Hepatocyte (in vitro differentiated cells): ENCODE results near the gene CNIH1. TPM values are rescaled to one million over a fixed set of nuclear protein-coding genes. Genes with fewer than 3 reads are reported as not detected.
A peak's percentile ranks its signal among the peaks of the same experiment; 100 is the strongest.

ENCODE experiments used
- DNase-seq: peaks from one replicate; pipeline ENCODE4 v3.0.0-alpha.2; 2016; ENCODE audit warnings: low spot score
- H2AFZ ChIP-seq: fragments of 200-600 bp; sonication (generic); 2 replicates; pipeline ENCODE4 v1.6.0; 2016; ENCODE audit warnings: antibody characterized with exemption, mild to moderate bottlenecking
- H3K27ac ChIP-seq: fragments of 200-600 bp; sonication (generic); 2 replicates; pipeline ENCODE4 v1.5.1; 2016; ENCODE audit warnings: mild to moderate bottlenecking
- H3K27me3 ChIP-seq: fragments of 200-600 bp; sonication (generic); 2 replicates; pipeline ENCODE4 v1.6.1; 2016
- H3K36me3 ChIP-seq: fragments of 200-600 bp; sonication (generic); replicated peaks from 2 replicates; pipeline ENCODE4 v1.5.1; 2016; ENCODE audit warnings: low read depth; ENCODE audit not compliant: insufficient read depth
- H3K4me1 ChIP-seq: fragments of 200-600 bp; sonication (generic); 2 replicates; pipeline ENCODE4 v1.5.1; 2016; ENCODE audit warnings: mild to moderate bottlenecking, moderate library complexity; ENCODE audit not compliant: insufficient read depth
- H3K4me2 ChIP-seq: fragments of 200-600 bp; sonication (generic); 2 replicates; pipeline ENCODE4 v1.6.0; 2016
- H3K4me3 ChIP-seq: fragments of 200-600 bp; sonication (generic); 2 replicates; pipeline ENCODE4 v1.5.1; 2016; ENCODE audit warnings: mild to moderate bottlenecking
- H3K79me2 ChIP-seq: fragments of 200-600 bp; sonication (generic); 2 replicates; pipeline ENCODE4 v1.6.0; 2017; ENCODE audit warnings: mild to moderate bottlenecking
- H3K9me2 ChIP-seq: fragments of 200-600 bp; sonication (generic); replicated peaks from 2 replicates; pipeline ENCODE4 v1.6.0; 2017; ENCODE audit warnings: mild to moderate bottlenecking; ENCODE audit not compliant: insufficient read depth
- H3K9me3 ChIP-seq: fragments of 200-600 bp; sonication (generic); 2 replicates; pipeline ENCODE4 v1.5.1; 2016; ENCODE audit warnings: low read depth, mild to moderate bottlenecking
- H4K20me1 ChIP-seq: fragments of 200-600 bp; sonication (generic); 2 replicates; pipeline ENCODE4 v1.6.0; 2016; ENCODE audit warnings: mild to moderate bottlenecking; ENCODE audit not compliant: insufficient read depth, poor library complexity, severe bottlenecking
- EZH2 ChIP-seq: fragments of 200-600 bp; sonication (generic); IDR thresholded peaks from 2 replicates; pipeline ENCODE4 v1.6.1; 2016; ENCODE audit warnings: antibody characterized with exemption, mild to moderate bottlenecking, borderline replicate concordance
- EZH2phosphoT487 ChIP-seq: fragments of 200-600 bp; sonication (generic); IDR thresholded peaks from one replicate; pipeline ENCODE4 v1.6.1; 2018; ENCODE audit warnings: antibody characterized with exemption, mild to moderate bottlenecking, low read depth, moderate library complexity; ENCODE audit not compliant: unreplicated experiment, severe bottlenecking
- WGBS: methylation state at CpG from one replicate; pipeline ENCODE4 v1.1.6; 2016; ENCODE audit warnings: low lambda C conversion rate; ENCODE audit errors: missing lambda C conversion rate; 5-methylcytosine and 5-hydroxymethylcytosine counted together
- polyA plus RNA-seq: library from polyadenylated mRNA; unstranded; fragments of >200 nt; fragmentation: Nextera tagmentation; extraction: Ambion mirVana; gene quantifications from 2 replicates; pipeline ENCODE4 v1.2.1, GENCODE V29; 2016
- total RNA-seq: library from RNA; depleted of rRNA; stranded (reverse); fragments of >200 nt; gene quantifications from 2 replicates; pipeline ENCODE4 v1.2.3, GENCODE V29; 2014
- TF ChIP-seq, protein P1 (sequence below): fragments of 200-600 bp; sonication (generic); IDR thresholded peaks from 2 replicates; pipeline ENCODE4 v1.5.1; 2016; ENCODE audit warnings: antibody characterized with exemption, mild to moderate bottlenecking; ENCODE audit not compliant: poor library complexity

The CNIH1 gene
- total and polyA plus RNA-seq, 2 experiments from 2014 or later, result 201 to 320 TPM

DNA sequence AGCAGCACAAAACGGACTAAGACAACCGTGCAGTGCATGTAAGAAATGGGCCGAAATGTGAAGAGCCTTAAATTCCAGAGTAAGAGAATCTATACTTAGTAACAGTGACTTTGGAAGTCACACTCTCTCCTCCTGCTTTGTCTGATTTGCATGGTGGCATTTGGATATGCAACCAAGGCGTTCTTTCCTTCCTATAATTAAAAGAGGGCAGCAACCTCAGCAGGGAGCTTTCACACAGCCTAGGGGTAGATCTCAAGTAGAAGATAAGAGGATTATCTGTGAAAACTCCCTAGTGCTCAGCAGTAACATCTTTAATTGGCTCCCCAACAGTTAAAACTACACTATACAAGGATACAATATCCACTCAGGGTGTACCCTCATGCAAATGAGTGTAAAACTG lies 31.1 kb upstream of the CNIH1 start:
- Histone ChIP-seq H3K4me2 (no peak overlapping the region), H3K36me3 (no peaks in the 10 kb centered on the region), H3K9me2 (no peaks in the 10 kb centered on the region), H3K9me3 (no peaks in the 10 kb centered on the region), H2AFZ (no peak overlapping the region), H3K4me3 (no peak overlapping the region), H3K27ac (no peak overlapping the region), H4K20me1 (no peaks in the 10 kb centered on the region), H3K79me2 (peaks cover 3% of the 10 kb centered on the region), H3K27me3 (no peaks in the 10 kb centered on the region), H3K4me1 (peaks cover 17% of the 10 kb centered on the region)
- 79% methylated on average over 4 of the region's 4 CpGs for WGBS
- no peak for TF ChIP-seq EZH2phosphoT487
- TF ChIP-seq EZH2, result no peak
- TF ChIP-seq, protein P1, sequence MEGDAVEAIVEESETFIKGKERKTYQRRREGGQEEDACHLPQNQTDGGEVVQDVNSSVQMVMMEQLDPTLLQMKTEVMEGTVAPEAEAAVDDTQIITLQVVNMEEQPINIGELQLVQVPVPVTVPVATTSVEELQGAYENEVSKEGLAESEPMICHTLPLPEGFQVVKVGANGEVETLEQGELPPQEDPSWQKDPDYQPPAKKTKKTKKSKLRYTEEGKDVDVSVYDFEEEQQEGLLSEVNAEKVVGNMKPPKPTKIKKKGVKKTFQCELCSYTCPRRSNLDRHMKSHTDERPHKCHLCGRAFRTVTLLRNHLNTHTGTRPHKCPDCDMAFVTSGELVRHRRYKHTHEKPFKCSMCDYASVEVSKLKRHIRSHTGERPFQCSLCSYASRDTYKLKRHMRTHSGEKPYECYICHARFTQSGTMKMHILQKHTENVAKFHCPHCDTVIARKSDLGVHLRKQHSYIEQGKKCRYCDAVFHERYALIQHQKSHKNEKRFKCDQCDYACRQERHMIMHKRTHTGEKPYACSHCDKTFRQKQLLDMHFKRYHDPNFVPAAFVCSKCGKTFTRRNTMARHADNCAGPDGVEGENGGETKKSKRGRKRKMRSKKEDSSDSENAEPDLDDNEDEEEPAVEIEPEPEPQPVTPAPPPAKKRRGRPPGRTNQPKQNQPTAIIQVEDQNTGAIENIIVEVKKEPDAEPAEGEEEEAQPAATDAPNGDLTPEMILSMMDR, result no peak
- no peak for DNase-seq

DNA sequence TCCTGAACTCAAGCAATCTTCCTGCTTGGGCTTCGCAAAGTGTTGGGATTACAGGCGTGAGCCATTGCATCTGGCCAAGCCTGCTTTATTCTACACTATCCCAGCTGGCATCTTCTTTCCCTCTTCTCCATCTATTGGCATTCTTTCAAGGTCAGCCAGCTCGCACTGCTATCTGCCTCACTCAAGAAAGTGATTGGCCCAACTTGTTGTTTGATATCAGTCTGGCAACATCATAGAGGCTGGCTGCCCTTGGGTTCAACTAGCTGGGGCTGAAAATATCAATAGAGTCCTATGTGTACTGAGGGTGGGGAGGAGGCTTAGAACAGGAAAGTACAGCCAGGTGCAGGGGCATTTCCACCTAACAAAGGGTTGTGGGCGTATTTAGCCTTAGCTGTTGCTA lies 30.5 kb upstream of the CNIH1 start:
- Histone ChIP-seq H3K36me3 (no peaks in the 10 kb centered on the region), H4K20me1 (no peaks in the 10 kb centered on the region), H2AFZ (no peak overlapping the region), H3K79me2 (no peaks in the 10 kb centered on the region), H3K9me2 (no peaks in the 10 kb centered on the region), H3K4me1 (peaks cover 17% of the 10 kb centered on the region), H3K9me3 (no peaks in the 10 kb centered on the region), H3K4me2 (no peak overlapping the region), H3K27me3 (no peaks in the 10 kb centered on the region), H3K4me3 (no peak overlapping the region), H3K27ac (no peak overlapping the region)
- 96% methylated on average over 4 of the region's 4 CpGs for WGBS
- TF ChIP-seq EZH2phosphoT487, result no peak
- TF ChIP-seq EZH2, result no peak
- TF ChIP-seq, protein P1, result no peak
- DNase-seq, result no peak

DNA sequence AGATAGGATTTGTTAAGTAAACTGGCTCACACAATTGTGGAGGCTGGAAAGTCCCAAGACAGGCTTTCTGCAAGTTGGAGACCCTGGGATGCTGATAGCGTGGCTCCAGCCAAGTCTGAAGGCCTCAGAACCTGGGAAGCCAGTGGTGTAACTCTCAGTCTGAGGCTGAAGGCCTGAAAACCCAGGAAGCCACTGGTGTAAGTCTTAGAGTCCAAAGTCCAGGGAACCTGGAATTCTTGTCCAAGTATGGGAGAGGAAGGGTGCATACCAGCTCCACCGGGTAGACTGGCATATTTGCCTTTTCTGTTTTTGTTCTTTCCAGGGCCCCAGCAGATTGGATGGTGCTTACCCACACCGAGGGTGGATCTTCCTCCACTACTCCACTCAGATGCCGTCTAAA lies 29.5 kb upstream of the CNIH1 start:
- TF ChIP-seq EZH2phosphoT487, result no peak
- TF ChIP-seq, protein P1, result no peak
- peak; percentile 32 for DNase-seq
- H3K79me2 ChIP-seq, result no peaks in the 10 kb centered on the region
- 81% methylated on average over 4 of the region's 4 CpGs for WGBS
- no peaks in the 10 kb centered on the region for H3K27me3 ChIP-seq
- no peak overlapping the region for H3K4me3 ChIP-seq
- peak overlapping the region; percentile 10 for H3K27ac ChIP-seq
- peaks cover 16% of the 10 kb centered on the region for H3K4me1 ChIP-seq
- H3K36me3 ChIP-seq, result no peaks in the 10 kb centered on the region
- no peaks in the 10 kb centered on the region for H3K9me3 ChIP-seq
- H3K4me2 ChIP-seq, result no peak overlapping the region
- no peaks in the 10 kb centered on the region for H4K20me1 ChIP-seq
- H2AFZ ChIP-seq, result no peak overlapping the region
- H3K9me2 ChIP-seq, result no peaks in the 10 kb centered on the region

DNA sequence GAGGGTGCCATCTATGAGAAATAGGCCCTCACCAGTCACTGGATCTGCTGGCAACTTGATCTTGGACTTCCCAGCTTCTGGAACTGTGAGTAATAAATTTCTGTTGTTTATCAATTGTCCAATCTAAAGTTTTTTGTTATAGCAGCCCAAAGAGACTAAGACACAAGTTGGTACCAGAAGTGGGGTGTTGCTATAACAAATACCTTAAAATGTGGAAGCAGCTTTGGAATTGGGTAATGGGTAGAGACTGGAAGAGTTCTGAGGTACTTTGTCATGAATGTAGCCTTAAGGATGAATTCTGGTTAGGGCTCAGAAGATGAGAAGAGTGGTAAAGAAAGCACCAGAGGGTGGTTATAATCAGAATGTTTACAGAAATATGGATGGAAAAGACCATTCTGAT lies 26.1 kb upstream of the CNIH1 start:
- Histone ChIP-seq H3K9me2 (no peaks in the 10 kb centered on the region), H3K36me3 (no peaks in the 10 kb centered on the region), H3K79me2 (no peaks in the 10 kb centered on the region), H4K20me1 (no peaks in the 10 kb centered on the region), H3K4me1 (no peaks in the 10 kb centered on the region), H2AFZ (no peak overlapping the region), H3K4me3 (no peak overlapping the region), H3K9me3 (no peaks in the 10 kb centered on the region), H3K27ac (no peak overlapping the region), H3K27me3 (no peaks in the 10 kb centered on the region), H3K4me2 (no peak overlapping the region)
- DNase-seq, result no peak
- TF ChIP-seq EZH2 (no peak), EZH2phosphoT487 (no peak)
- TF ChIP-seq, protein P1, result no peak
